HG03565 (cell line): ENCODE measurements around the gene BPTF.
"Not testable (repeated sequence)": the region's sequence is repeated elsewhere in the genome, so short reads cannot be mapped to it uniquely, and the experiment has no call there.

Experiments
- ATAC-seq: cut with Tn5 transposase; IDR thresholded peaks from one replicate; pipeline ENCODE4 v1.9.1; 2021; ENCODE audit warnings: mild to moderate bottlenecking, moderate library complexity; ENCODE audit not compliant: unreplicated experiment

The BPTF gene, protein sequence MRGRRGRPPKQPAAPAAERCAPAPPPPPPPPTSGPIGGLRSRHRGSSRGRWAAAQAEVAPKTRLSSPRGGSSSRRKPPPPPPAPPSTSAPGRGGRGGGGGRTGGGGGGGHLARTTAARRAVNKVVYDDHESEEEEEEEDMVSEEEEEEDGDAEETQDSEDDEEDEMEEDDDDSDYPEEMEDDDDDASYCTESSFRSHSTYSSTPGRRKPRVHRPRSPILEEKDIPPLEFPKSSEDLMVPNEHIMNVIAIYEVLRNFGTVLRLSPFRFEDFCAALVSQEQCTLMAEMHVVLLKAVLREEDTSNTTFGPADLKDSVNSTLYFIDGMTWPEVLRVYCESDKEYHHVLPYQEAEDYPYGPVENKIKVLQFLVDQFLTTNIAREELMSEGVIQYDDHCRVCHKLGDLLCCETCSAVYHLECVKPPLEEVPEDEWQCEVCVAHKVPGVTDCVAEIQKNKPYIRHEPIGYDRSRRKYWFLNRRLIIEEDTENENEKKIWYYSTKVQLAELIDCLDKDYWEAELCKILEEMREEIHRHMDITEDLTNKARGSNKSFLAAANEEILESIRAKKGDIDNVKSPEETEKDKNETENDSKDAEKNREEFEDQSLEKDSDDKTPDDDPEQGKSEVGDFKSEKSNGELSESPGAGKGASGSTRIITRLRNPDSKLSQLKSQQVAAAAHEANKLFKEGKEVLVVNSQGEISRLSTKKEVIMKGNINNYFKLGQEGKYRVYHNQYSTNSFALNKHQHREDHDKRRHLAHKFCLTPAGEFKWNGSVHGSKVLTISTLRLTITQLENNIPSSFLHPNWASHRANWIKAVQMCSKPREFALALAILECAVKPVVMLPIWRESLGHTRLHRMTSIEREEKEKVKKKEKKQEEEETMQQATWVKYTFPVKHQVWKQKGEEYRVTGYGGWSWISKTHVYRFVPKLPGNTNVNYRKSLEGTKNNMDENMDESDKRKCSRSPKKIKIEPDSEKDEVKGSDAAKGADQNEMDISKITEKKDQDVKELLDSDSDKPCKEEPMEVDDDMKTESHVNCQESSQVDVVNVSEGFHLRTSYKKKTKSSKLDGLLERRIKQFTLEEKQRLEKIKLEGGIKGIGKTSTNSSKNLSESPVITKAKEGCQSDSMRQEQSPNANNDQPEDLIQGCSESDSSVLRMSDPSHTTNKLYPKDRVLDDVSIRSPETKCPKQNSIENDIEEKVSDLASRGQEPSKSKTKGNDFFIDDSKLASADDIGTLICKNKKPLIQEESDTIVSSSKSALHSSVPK (N-terminal part only)

DNA sequence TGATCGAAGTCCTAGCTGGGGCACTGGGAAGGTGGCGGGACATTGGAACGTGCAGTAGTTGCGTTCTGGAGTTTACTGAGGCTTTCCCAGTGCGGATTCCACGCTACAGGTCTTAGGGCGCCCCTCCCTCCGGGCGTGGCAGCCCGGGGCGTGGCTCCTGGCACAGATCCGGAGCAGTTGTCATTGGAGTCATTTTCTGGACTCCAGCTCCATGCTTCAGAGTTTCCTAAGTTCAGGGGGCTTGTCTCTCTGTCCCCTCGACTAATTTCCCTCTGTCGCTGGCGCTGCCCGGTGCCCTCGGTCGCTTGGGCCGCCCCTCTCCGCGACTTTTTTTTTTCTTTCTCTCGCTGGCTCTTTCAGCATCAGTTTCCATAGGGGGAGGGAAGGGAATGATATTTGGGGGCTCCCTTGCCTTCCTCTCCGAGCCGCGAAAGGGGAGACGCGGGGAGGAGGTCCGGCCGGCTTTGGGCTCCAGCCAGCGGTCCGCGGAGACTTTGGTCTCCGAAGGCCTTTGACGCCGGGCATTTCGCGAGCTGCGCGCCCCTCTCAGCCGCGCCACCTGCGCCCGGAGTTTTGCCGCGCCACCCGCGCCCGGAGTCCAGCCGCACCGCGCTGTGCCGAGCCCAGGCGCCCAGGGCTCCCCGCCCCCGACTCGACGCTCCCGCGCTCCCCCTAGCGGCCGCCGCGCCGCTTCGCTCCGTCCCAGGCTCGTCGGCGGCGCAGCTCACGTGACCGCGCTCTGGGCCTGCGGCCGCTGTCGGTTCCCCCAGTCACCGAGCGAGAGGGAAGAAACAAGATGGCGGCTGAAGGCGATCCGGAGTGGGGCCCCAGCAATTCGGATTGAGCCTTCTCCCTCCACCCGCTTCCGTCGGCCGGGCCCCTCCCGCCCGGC is at the start of gene BPTF:
Gene BPTF (plus strand): TSS at position 769 of the 892 bp plus-strand sequence. CDS start 222 bp downstream, outside the sequence.
- peak; percentile 72 for ATAC-seq

DNA sequence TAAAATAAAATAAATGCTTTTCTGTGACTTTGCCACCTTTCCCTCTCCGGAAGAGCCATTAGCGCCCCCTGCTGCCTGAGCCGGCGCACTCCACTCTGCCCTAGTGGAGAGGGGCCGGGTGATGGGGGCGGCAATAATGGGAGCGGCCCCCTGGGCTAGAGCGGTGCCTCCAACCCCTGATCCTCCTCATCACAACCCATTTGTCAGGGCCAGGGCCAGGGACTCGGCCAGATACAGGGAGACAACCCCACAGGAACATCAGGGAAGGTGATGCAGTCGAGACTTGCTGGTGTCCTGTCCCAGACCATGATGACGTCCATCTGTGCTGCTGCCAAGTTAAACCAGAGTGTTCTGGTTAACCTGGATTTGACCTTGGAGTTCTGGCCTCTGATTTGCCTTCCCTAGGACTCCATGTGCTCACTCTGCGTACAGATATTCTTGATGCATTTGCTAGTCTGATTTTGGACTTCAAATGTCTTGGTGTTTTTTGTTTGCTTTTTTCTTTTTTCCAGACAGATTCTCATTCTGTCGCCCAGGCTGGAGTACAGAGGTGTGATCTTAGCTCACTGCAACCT is 46.1 kb upstream of the BPTF start:
- ATAC-seq, result no peak

DNA sequence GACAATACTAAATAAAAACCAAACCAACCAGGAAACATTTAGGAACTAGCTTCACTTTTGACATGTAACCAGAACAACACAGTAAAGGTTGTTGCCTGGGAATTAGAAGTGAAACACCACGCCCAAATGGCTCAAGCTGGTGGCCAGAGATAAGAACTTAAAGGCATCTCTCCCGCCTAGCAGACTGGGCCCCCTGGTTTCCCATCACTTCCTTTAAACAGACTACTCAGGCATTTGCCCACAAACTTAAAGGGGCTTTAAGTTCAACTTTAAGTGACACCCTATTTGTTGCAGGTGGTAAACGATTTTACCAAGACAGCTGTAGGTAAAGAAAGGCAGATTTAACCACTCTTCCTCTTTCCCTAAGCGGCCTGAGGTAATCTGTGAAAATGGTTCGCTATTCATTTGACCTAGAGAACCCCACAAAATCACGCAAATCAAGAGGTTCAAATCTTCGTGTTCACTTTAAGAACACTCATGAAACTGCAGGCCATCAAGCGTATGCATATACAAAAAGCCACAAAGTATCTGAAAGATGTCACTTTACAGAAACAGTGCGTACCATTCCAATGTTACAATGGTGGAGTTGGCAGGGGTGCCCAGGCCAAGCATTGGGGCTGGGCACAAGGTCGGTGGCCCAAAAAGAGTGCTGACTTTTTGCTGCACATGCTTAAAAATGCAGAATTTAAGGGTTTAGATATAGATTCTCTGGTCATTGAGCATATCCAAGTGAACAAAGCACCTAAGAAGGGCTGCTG is 40.8 kb upstream of the BPTF start:
- ATAC-seq, result no peak

DNA sequence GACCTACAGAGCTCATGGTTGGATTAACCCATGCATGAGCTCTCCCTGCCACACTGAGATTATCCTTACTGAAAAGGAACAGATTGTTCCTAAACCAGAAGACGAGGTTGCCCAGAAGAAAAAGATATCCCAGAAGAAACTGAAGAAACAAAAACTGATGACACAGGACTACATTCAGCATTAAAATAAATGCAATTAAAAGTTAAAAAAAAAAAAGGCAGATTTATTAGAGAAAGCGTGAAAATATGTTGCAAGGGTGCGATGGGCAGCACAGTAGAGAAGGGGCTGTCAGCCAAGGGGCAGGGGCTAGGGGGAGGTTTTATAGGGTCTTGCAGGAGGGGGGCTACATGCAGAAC is 40.2 kb upstream of the BPTF start:
- ATAC-seq, result no peak

DNA sequence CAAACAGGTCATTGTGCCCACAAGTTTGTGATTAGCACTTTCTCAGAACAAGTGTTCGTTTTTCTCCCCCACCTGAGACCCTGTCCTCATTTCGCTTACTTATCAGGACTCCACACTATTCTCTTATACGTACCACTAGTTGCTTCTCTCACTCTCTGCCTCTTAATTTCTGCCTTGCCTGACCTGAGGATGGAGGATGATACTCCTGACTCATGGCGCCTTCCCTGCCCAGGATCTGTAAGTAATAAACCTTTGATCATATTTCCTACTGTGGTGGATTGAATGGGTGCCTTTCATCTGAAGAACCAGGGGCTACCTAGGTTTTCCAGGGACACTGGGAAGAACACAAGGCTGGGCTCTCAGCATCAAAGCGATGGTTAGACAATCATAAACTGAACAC is 39.8 kb upstream of the BPTF start:
- ATAC-seq, result no peak

DNA sequence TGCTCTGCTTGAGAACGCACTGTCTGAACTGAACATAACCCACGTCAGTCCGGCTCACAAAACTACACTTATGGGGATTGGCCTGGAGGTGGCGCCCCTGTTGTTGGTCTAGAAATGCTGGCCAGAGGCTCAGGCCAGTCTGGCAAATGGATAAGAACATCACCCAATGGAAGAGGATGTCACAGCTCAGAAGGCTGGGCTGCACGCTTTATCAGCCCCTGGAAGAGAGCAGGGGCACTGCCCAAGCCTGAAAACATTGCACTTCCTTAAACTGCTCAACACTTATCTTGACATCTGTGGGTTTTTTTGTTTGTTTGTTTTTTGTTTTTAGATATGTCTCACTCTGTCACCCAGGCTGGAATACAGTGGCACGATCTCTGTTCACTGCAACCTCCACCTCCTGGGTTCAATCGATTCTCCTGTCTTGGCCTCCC is 24.8 kb upstream of the BPTF start:
- peak; percentile 51 for ATAC-seq

DNA sequence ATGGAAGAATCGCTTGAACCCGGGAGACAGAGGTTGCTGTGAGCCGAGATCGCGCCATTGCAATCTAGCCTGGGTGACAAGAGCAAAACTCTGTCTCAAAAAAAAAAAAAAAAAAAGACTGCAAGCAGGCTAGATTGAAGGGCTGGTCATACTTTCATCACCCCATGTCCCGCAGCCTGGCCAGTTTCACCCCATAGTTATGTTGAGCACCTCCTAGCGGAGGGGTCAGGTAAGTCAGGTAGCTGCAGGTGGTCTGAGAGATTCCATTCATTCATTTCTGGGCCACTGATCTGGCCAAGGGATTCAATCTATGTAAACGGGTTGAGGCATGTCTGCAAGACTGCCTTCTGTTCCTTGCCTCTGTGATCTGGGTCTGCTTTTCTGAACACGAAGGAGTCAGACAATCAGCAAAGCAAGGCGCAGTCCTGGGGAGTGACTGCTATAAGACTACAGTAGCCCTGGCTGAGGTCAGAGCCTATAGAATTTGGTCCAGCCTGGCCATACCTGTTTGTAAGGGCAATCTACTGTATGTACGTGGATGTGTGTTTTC is 23.6 kb upstream of the BPTF start:
- no peak for ATAC-seq

DNA sequence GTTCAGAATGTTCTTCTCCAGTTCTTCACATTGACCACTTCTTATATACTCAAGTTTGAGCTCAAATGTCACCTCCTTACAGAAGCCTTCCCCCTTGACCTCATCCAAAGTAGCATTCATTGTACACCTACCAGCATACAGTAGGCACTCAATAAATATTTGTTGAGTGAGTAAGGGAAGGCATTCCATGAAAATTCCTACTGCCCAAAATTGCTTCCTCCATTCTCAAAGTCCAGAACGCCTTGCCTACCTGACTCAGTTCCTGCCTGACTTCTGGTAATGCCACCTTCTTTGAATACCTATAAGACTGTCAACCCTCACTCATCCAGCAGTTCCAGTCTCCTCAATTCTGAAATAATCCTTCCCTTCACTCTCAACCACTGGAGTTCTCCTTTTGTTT is 14.8 kb upstream of the BPTF start:
- no peak for ATAC-seq

DNA sequence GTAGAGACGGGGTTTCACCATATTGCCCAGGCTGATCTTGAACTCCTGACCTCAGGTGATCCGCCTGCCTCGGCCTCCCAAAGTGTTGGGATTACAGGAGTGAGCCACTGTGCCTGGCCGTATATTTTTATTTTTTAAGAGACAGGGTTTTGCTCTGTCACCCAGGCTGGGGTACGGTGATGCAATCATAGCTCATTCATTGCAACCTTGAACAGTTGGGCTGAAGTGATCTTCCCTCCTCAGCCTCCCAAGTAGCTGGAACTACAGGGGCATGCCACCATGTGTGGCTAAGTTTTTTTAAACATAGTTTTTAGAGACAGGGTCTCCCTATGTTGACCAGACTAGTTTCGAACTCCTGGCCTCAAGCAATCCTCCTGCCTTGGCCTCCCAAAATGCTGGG is 12.9 kb upstream of the BPTF start:
- not testable (repeated sequence) for ATAC-seq

DNA sequence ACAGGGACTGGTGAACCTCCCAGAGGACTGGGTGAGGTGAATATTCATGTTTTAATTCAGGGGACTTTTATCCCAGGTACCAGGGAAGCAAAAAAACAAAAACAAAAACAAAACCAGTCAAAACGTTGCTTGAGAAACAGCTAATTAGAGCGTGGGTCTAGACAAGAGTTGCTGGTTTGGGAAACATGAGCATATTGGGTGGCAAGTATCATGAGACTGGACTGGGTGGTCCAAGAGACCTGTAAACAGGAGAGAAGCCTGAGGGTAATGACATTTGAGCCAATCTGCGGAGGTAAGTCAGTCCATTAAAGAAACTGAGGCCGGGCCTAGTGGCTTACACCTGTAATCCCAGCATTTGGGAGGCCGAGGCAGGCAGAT is 11.5 kb upstream of the BPTF start:
- no peak for ATAC-seq

DNA sequence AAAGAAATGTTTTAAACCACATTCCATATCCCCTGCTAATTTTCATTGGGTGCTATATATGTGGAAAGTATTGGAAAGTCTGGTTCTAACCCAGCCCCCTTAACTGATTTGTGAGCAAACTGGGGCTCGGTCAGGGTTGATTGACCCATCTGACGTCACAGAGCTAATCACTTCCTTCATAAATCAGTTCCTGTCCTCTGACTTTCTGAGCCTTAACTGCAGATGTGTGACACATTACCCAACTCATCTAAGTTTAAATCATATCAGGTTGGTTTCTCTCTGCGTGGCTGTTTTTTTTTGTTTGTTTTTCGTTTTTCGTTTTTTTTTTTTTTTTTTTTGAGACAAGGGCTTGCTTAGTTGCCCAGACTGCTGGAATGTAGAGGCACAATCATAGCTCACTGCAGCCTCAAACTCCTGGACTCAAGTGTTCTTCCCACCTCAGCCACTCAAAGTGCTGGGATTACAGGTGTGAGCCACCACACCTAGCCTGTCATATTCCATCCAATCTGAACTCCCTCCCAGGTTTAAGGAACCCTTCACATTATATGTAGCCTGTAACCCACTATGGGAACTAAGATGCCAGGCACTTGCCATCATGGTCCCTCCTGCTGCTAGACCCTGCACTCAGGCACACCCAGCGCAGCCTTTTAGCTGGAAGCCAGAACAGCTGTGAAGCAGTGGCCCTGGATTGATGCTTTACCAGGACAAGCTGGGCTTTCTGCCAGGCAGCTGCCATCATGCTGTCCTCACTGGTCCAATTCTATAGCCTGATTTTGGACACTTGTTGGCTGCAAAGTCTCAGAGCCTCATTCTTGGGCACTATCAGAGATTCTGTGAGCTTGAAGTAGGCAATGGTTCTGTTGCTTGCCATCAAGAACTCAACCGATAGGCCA is 6.9 kb upstream of the BPTF start:
- ATAC-seq, result peak; percentile 57

DNA sequence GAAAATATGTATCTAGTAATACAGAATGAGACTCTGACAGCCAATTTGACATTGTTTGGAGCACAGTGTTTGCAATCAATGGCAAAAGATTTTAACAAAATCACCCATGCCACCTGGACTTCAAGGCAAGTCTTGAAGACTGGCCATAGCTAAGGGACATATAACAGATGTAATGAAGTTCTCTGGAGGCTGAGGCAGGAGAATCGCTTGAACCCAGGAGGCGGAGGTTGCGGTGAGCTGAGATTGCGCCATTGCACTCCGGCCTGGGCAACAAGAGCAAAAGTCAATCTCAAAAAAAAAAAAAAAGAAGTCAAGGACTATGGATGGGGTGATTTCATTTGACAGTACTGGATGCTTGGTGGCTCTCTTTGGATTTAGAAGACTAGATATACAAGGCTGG is 5.6 kb upstream of the BPTF start:
- no peak for ATAC-seq

DNA sequence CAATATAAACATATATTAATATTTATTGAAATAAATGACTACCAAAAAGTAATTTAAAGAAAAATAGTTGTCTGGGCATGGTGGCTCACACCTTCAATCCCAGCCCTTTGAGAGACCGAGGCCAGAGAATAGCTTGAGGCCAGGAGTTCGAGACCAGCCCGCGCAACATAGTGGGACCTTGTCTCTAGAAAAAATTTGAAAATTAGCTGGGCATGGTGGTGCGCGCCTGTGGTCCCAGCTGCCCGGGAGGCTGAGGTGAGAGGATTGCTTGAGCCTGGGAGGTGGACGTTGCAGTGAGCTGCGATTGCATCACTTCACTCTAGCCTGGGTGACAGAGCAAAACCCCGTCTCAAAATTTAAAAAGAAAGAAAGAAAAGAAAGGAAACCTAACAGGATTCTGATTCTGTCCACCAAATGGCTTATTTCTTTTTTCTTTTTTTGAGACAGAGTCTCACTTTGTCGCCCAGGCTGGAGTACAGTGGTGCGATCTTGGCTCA is 3.4 kb upstream of the BPTF start:
- no peak for ATAC-seq

DNA sequence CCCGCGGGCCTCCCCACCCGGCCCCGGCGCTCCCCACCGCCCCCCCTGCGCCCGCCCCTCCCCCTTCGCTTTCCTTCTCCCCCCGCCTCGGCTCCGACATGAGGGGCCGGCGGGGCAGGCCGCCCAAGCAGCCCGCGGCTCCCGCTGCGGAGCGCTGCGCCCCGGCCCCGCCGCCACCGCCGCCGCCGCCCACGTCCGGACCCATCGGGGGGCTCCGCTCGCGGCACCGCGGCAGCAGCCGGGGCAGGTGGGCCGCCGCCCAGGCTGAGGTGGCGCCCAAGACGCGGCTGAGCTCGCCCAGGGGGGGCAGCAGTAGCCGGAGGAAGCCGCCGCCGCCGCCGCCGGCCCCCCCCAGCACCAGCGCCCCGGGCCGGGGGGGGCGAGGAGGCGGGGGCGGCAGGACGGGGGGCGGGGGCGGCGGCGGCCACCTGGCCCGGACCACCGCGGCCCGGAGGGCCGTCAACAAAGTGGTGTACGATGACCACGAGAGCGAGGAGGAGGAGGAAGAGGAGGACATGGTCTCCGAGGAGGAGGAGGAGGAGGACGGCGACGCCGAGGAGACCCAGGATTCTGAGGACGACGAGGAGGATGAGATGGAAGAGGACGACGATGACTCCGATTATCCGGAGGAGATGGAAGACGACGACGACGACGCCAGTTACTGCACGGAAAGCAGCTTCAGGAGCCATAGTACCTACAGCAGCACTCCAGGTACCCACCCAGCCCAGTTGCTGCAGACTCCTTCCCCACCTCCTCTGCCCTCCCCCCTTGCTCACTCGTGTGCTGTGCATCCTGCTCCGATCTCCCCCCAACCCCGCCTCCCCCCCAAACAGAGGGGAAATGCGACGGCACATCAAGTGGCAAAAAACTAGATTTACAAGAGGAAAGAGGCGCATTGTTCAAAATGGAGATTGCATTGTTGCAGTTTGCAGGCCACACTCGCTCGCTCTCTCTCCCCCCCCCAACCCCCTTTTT is 611 bp downstream of the BPTF start:
- ATAC-seq, result peak; percentile 17

DNA sequence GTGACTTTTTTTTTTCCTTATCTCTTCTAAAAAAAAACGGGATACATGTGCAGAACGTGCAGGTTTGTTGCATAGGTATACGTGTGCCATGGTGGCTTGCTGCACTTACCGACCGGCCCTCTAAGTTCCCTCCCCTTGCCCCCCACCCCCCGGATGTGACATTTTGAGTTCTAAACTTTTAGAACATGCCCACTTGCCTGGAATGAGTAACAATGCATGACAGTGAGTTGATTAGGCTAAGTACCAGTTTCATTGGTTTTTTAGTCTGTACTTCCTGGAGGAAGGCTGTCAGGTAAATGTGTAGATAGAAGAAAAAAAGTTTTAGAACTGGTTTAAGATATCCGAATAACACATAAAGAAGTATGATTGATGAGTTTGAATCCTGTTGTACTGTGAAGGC is 4.0 kb downstream of the BPTF start:
- no peak for ATAC-seq

DNA sequence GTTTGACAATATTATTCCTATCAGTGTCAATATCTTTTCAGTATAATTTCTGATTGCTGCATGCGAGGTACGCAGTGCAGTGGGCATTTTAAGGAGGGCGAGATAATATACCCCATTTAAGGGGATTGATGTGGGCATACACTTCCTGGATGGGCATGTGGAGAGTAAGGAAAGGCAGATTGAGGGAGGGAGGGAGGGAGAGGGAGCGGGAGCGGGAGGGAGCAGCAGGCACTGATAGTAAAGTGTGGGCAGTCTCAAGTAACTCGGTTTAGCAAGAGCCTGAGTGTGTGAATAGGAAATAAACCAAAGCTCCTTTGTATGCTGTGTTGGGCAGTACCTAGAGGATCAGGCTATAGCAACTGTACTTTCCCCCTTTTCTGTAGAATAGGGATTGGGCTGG is 5.1 kb downstream of the BPTF start:
- no peak for ATAC-seq

DNA sequence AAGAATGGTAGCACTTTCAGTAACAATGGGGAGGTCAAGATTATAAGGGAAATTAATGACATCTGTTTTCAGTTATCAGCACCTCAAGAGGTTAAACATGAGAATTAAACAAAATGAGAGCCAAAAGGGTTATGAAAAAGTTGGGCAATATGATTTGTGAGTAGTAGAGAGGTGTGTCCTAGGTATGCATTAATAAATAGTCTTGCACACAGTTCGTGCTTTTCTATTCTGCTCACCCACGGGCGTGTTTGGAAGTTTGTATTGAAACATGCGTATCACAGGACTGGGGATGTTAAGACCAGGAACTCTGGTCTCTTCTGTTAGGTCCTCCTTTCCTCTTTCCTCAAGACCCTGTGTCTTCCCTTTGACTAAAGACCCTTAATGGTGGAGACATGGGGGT is 6.0 kb downstream of the BPTF start:
- no peak for ATAC-seq
